HEK293 (cell line): ENCODE data around the gene SAMD4A.
A peak's percentile ranks its signal among the peaks of the same experiment; 100 is the strongest.

ENCODE experiments used
- CTCF ChIA-PET: fragments of 350-600 bp; formaldehyde crosslinking; extraction: SDS; loops from one replicate; lab custom pipeline; 2021; ENCODE audit warnings: antibody characterized with exemption; lab: Yijun Ruan, JAX
- POLR2A ChIA-PET: fragments of 300-600 bp; formaldehyde crosslinking; extraction: SDS; loops from one replicate; lab custom pipeline; 2020; ENCODE audit warnings: antibody characterized with exemption, inconsistent platforms; lab: Yijun Ruan, JAX
- H3K27ac ChIP-seq: fragments of 200-500 bp; sonication (Bioruptor generic); 2 replicates; pipeline ENCODE4 v1.5.1; 2014; ENCODE audit warnings: low read depth, low read length, control low read depth, inconsistent platforms; ENCODE audit errors: extremely low read depth
- H3K36me3 ChIP-seq, 2 experiments: fragments of 200-500 bp in 1 of 2; sonication (Bioruptor generic) in 1 of 2; 1 replicate in 1 of 2; 2 replicates in 1 of 2; pipeline ENCODE4 v1.5.1; 2014 to 2017; ENCODE audit warnings: inconsistent platforms in 2 of 2, low read length in 2 of 2; ENCODE audit not compliant: control insufficient read depth in 2 of 2, insufficient read depth in 1 of 2
- H3K4me1 ChIP-seq: fragments of 200-500 bp; sonication (Bioruptor generic); 2 replicates; pipeline ENCODE4 v1.5.1; 2014; ENCODE audit warnings: mild to moderate bottlenecking, low read length, inconsistent platforms; ENCODE audit not compliant: control insufficient read depth, insufficient read depth
- H3K4me3 ChIP-seq: 2 replicates; pipeline ENCODE4 v1.5.1; 2011; ENCODE audit warnings: low read depth, mild to moderate bottlenecking, control low read depth, low read length, moderate library complexity
- H3K9me3 ChIP-seq: fragments of 200-500 bp; sonication (Bioruptor generic); 2 replicates; pipeline ENCODE4 v1.5.1; 2014; ENCODE audit warnings: low read depth, low read length, inconsistent platforms; ENCODE audit not compliant: control insufficient read depth, insufficient read depth
- BCL11B ChIP-seq: fragments of 450-650 bp; formaldehyde crosslinking; IDR thresholded peaks from 2 replicates; pipeline ENCODE4 v1.5.1; 2016; ENCODE audit warnings: low read depth, missing biosample characterization, missing genetic modification characterization
- INSM2 ChIP-seq: fragments of 450-650 bp; formaldehyde crosslinking; IDR thresholded peaks from 2 replicates; pipeline ENCODE4 v1.5.1; 2016; ENCODE audit warnings: missing biosample characterization, missing genetic modification characterization
- MYNN ChIP-seq: fragments of 450-650 bp; formaldehyde crosslinking; IDR thresholded peaks from 2 replicates; pipeline ENCODE4 v1.5.1; 2016; ENCODE audit warnings: missing biosample characterization, missing genetic modification characterization, borderline replicate concordance
- REST ChIP-seq: fragments of 450-650 bp; formaldehyde crosslinking; IDR thresholded peaks from 2 replicates; pipeline ENCODE4 v1.5.1; 2016; ENCODE audit warnings: missing biosample characterization, missing genetic modification characterization
- ZBTB11 ChIP-seq: fragments of 450-650 bp; formaldehyde crosslinking; conservative IDR thresholded peaks from 2 replicates; pipeline ENCODE4 v1.5.1; 2016; ENCODE audit warnings: low read depth, missing biosample characterization, missing genetic modification characterization
- ZBTB17 ChIP-seq: fragments of 450-650 bp; formaldehyde crosslinking; IDR thresholded peaks from 2 replicates; pipeline ENCODE4 v1.5.1; 2016; ENCODE audit warnings: missing biosample characterization, missing genetic modification characterization
- ZNF140 ChIP-seq: fragments of 450-650 bp; formaldehyde crosslinking; IDR thresholded peaks from 2 replicates; pipeline ENCODE4 v1.5.1; 2016; ENCODE audit warnings: missing biosample characterization, missing genetic modification characterization
- ZNF157 ChIP-seq: fragments of 450-650 bp; formaldehyde crosslinking; IDR thresholded peaks from 2 replicates; pipeline ENCODE4 v1.5.1; 2016; ENCODE audit warnings: missing biosample characterization, missing genetic modification characterization
- ZNF184 ChIP-seq: fragments of 450-650 bp; IDR thresholded peaks from 2 replicates; pipeline ENCODE4 v1.5.1; 2018; ENCODE audit warnings: missing biosample characterization, mild to moderate bottlenecking, missing genetic modification characterization
- ZNF214 ChIP-seq: fragments of 450-650 bp; formaldehyde crosslinking; IDR thresholded peaks from 2 replicates; pipeline ENCODE4 v1.5.1; 2017; ENCODE audit warnings: missing biosample characterization, mild to moderate bottlenecking, missing genetic modification characterization, borderline replicate concordance
- ZNF23 ChIP-seq: fragments of 450-650 bp; formaldehyde crosslinking; IDR thresholded peaks from 2 replicates; pipeline ENCODE4 v1.5.1; 2016; ENCODE audit warnings: missing biosample characterization, missing genetic modification characterization, borderline replicate concordance
- ZNF366 ChIP-seq: fragments of 450-650 bp; formaldehyde crosslinking; conservative IDR thresholded peaks from 2 replicates; pipeline ENCODE4 v1.5.1; 2016; ENCODE audit warnings: missing biosample characterization, missing genetic modification characterization
- ZNF398 ChIP-seq: fragments of 450-650 bp; formaldehyde crosslinking; IDR thresholded peaks from 2 replicates; pipeline ENCODE4 v1.5.1; 2017; ENCODE audit warnings: missing biosample characterization, missing genetic modification characterization
- ZNF692 ChIP-seq: fragments of 450-650 bp; formaldehyde crosslinking; IDR thresholded peaks from 2 replicates; pipeline ENCODE4 v1.5.1; 2016; ENCODE audit warnings: missing biosample characterization, missing genetic modification characterization
- ZNF776 ChIP-seq: fragments of 450-650 bp; formaldehyde crosslinking; IDR thresholded peaks from 2 replicates; pipeline ENCODE4 v1.5.0; 2017; ENCODE audit warnings: missing biosample characterization, missing genetic modification characterization, borderline replicate concordance
- ZNF830 ChIP-seq: fragments of 450-650 bp; IDR thresholded peaks from 2 replicates; pipeline ENCODE4 v1.5.0; 2018; ENCODE audit warnings: missing biosample characterization, missing genetic modification characterization, low read depth, mild to moderate bottlenecking, moderate library complexity
- ZNF843 ChIP-seq: fragments of 450-650 bp; formaldehyde crosslinking; IDR thresholded peaks from 2 replicates; pipeline ENCODE4 v1.5.1; 2016; ENCODE audit warnings: missing biosample characterization, missing genetic modification characterization
- ZSCAN30 ChIP-seq: fragments of 450-650 bp; IDR thresholded peaks from 2 replicates; pipeline ENCODE4 v1.5.1; 2018; ENCODE audit warnings: missing biosample characterization, mild to moderate bottlenecking, missing genetic modification characterization, moderate library complexity

SAMD4A gene

GRCh38 chr14:54652188-54652587, 85.3 kb downstream of the SAMD4A start (continued):
- TF ChIP-seq REST (tag by site-specific recombination) = no peak
- no peak for TF ChIP-seq ZSCAN30 (tag by site-specific recombination)
- no peak for TF ChIP-seq ZNF23 (tag by site-specific recombination)
- no peak for TF ChIP-seq ZNF830
- TF ChIP-seq ZNF366 (tag by site-specific recombination) = peak; percentile 83
- TF ChIP-seq ZNF692 = 0 out of 2 replicates have a peak, but pooled peaks have one; percentile 42
- peak; percentile 87 for TF ChIP-seq INSM2 (tag by site-specific recombination)
- TF ChIP-seq, all 188 proteins: peak for 18

GRCh38 chr14:54652605-54653052, 85.7 kb downstream of the SAMD4A start:
- CTCF ChIA-PET = interaction anchor here (0.7 kb wide), 1 partner anchor 121 kb away, joined by 5 read pairs; no protein-coding TSS in a partner anchor
- H3K36me3 ChIP-seq = no peaks in the 10 kb centered on the region
- no peak for TF ChIP-seq ZNF157
- TF ChIP-seq ZNF843 (tag by site-specific recombination) = no peak
- TF ChIP-seq, all 188 proteins: peak for 0
- Histone ChIP-seq H3K4me1 (peaks cover 20% of the 10 kb centered on the region), H3K27ac (no peak overlapping the region), H3K9me3 (no peaks in the 10 kb centered on the region), H3K4me3 (peak overlapping the region; percentile 13)
- POLR2A ChIA-PET = interaction anchor here (0.8 to 1.7 kb wide), 3 partner anchors 14 to 86 kb away, joined by 3 to 11 read pairs (median 6); partner anchors contain the start of gene SAMD4A

- H3K27ac ChIP-seq = no peak overlapping the region
- CTCF ChIA-PET = interaction anchor here (0.6 to 1.3 kb wide), 2 partner anchors 97 to 120 kb away, joined by 3 read pairs; no protein-coding TSS in a partner anchor
- POLR2A ChIA-PET = no interaction called here
Measured at GRCh38 chr14:54653712-54654469, 87.0 kb downstream of the SAMD4A start.

GRCh38 chr14:54654605-54655004, 87.7 kb downstream of the SAMD4A start:
- Histone ChIP-seq H3K4me3 (no peak overlapping the region), H3K4me1 (peaks cover 20% of the 10 kb centered on the region), H3K9me3 (no peaks in the 10 kb centered on the region), H3K27ac (no peak overlapping the region), H3K36me3 (no peaks in the 10 kb centered on the region)
- POLR2A ChIA-PET = no interaction called here
- CTCF ChIA-PET = interaction anchor here (0.8 to 1.3 kb wide), 3 partner anchors 12 to 120 kb away, joined by 3 to 5 read pairs (median 3); no protein-coding TSS in a partner anchor
- TF ChIP-seq ZNF398 (no peak), ZNF184 (tag by site-specific recombination) (no peak), ZBTB11 (no peak), ZNF140 (tag by site-specific recombination) (no peak), ZBTB17 (tag by site-specific recombination) (no peak)

More at GRCh38 chr14:54653712-54654469, 87.0 kb downstream of the SAMD4A start:
- H3K4me1 ChIP-seq = peaks cover 20% of the 10 kb centered on the region
- no peaks in the 10 kb centered on the region for H3K36me3 ChIP-seq
- no peak overlapping the region for H3K4me3 ChIP-seq
- H3K9me3 ChIP-seq = no peaks in the 10 kb centered on the region
- TF ChIP-seq ZNF776 (no peak), MYNN (tag by site-specific recombination) (no peak), ZNF214 (tag by site-specific recombination) (no peak), BCL11B (no peak)
